HG02623 (cell line): ENCODE data around the gene ASB8.
"Not testable (repeated sequence)": the region's sequence is repeated elsewhere in the genome, so short reads cannot be mapped to it uniquely, and the experiment has no call there.

Experiments used
- ATAC-seq: cut with Tn5 transposase; IDR thresholded peaks from one replicate; pipeline ENCODE4 v1.9.1; 2021; ENCODE audit warnings: moderate library complexity; ENCODE audit not compliant: unreplicated experiment

Gene ASB8

DNA sequence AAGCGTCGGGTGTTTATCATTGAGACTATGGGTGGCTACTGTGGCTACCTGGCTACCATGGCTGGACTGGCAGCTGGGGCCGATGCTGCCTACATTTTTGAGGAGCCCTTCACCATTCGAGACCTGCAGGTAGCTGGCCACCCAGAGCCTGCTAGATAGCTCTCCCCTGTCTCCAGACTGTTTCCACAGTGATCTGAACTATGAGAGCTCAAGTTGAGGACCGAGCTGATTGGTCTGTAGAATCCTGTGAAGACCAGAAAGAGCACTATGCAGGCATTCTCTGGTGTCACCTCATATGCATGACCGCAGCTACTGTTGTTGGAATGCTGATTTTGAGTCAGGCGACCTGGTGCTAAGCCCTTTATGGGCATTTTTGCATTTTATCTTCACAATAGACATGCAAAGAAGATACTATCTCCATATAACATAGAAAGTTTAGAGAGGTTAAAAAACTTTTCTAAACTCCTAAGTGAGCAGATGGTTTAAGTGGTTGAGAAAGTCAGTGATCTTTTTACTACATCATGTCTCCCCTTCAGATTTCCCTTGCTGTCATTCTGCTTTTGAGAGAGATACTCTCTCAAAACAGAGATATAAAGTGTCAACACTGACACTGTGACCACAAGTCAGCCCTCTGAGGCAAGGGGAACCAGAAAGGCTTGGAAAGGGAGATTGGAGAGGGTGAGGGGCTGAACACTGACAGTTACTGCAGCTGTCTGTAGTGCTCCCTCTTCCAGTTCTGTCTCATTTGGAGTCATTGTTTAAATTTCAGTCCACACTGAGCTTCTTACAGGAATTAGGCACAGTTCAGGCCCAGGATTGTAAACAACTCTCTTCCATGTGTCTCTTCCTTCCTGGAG is 14.3 kb downstream of the ASB8 start:
- ATAC-seq: no peak

DNA sequence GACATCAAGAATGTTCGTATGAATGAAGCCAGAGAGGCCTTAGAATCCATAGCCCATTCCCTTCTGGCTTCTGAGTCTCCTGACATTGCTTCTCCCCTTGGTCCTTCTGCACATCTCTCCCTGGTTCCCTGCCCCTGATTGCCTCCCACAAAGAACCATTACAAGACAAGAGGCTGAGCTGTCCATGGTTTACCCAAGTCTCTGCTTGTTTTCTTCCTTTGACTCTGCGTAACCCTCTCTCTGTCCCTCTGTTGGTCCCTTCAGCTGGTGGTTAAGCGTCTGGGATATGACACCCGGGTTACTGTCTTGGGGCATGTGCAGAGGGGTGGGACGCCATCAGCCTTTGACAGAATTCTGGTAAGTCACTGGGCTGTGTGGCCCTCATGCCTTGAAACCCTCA is 22.3 kb downstream of the ASB8 start:
- ATAC-seq: no peak

DNA sequence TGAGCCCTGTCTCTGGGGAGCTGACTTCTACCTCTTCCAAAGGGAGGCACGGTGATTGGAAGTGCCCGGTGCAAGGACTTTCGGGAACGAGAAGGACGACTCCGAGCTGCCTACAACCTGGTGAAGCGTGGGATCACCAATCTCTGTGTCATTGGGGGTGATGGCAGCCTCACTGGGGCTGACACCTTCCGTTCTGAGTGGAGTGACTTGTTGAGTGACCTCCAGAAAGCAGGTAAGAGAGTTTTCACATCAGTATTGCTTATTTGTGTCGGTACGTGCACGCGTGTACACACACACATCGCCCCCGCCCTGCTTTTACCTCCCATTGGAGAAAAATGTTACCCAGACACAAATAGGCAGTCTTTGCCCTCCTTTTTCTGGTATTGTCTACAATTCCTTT is 24.5 kb downstream of the ASB8 start:
- ATAC-seq: no peak

DNA sequence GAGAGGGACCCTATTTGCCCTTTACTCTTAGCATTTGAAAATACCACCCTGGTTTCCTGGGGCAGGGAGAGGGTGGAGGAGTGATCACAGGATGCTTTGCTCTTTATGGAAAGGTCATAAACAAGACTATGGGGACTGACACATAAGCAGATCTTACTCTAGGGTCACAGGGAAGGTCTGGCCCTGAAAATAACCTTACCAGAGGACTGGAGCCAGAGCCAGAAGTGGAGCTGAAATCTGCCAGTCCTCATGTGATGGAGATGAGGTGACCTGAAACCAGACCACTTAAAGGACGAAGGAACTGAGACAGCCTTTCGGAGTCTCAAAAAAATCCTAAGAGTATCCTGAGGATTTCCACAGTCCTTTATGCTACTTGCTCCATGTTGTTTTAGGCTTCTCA is 25.8 kb downstream of the ASB8 start:
- ATAC-seq: no peak

DNA sequence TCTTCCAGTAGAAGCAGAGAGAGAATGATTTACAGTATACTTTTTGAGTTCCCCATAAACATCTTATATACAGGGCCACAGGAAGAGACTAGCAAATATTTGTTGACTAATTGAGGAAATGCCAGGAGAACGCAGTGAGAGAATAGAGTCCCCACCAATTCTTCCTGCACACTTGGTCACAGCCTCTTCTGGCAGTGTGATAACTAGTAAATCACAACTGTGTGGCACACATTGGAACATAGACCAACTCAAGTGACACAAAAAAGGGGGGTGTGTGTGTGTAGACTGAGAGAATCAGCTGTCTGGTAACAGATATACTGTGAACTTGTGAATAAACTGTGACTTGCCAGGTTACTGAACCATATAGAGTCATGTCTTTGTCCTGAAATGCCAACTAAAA is 27.9 kb downstream of the ASB8 start:
- no peak for ATAC-seq

DNA sequence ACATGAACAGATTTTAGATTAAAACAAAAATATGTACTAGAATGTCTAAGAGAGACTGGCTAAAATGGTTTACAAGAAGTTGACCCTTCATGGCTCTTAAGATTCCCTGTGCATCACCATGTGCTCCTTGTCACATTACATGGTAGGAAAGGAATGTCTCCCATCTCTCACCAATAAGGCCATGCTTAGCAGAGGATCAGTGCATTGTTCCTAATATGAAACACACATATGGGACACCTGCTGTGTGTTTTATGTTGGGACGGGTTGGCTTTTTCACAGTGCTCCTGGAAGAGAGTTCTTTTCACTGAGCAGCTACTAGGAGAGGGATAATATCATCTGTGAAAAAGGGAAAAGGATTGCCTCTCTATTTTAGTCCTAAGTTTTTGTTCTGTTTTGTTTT is 28.5 kb downstream of the ASB8 start:
- ATAC-seq: no peak

DNA sequence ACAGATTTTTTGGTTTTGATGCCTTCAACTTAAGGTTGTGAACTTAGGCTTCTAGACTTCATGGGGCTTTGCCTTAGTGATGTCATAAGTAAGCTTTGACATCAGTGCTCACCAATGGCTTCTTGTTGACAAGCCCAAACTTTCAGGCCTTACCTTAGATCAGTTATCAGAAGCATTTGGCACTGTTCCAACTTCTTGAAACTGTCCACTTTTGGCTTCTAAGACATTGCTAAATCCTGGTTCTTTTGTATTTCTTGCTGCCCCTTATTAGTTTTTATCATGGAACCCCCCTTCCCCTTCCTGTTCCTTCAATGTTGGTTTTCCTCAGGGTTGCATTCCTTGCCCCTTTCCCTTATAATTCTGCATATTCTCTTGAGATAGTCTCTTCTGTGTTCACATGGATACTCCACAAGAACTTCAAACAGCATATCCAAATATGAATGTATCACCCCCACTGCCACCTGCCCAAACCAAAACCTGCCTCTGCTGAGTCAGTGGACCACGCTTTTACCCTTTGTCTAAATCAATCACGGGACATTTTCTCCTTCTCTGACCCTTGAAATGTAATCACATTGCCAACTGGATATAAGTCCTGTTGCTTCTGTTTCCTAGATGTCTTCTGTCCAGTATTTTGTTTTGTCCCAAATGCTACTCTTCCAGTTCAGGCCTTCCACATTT is 30.2 kb downstream of the ASB8 start:
- no peak for ATAC-seq

DNA sequence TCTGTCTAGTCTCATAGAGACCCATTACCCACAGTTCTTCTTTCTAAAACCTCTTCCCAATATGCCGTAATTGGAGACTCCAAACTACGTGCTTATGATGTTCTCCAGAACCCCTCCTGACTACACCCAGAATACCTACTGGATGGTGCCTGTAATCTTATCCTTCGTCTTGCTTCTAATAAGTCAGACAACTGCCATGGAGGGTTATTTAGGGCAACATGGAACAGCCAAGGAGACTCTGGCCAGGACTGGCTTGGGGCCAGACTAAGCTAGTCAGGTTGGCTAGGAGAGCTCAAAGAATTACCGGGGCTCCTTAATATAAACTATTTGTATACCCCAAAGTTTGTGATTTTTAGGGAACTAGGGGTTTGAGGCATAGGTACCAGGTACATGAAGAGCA is 31.3 kb downstream of the ASB8 start:
- no peak for ATAC-seq

DNA sequence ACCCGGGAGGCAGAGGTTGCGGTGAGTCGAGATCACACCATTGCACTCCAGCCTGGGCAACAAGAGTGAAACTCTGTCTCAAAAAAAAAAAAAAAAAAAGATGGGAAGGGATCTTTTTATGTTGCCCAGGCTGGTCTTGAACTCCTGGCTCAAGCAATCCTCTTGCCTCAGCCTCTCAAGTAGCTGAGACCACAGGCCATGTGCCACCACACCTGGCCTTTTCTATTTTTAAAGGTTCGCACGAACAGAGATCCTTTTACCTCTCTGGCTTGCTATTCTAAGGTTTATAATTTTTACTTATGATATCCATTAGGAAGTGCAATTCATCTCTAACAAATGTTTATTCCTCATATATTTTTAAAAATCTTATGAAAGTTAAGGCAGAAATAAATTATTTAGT is 31.8 kb downstream of the ASB8 start:
- ATAC-seq: not testable (repeated sequence)

DNA sequence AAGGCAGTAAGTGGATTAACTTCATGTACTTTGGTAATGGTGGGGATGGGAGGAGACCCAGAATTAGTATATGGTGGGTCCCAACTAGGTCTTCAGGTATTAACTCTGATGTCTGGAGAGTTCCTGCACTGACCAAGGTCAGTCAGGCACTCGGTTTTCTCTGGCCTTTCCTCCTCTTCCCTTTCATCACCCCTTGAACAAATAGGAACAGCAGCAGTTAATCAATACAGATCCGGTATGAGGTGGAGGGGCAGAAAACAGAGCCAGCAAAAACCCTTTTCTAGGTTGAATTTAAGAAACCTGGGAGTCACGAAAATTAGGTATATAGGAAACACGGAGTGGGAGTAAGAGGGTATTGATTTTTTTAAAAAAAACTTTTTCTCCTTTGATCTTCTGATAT is 34.1 kb downstream of the ASB8 start:
- no peak for ATAC-seq

DNA sequence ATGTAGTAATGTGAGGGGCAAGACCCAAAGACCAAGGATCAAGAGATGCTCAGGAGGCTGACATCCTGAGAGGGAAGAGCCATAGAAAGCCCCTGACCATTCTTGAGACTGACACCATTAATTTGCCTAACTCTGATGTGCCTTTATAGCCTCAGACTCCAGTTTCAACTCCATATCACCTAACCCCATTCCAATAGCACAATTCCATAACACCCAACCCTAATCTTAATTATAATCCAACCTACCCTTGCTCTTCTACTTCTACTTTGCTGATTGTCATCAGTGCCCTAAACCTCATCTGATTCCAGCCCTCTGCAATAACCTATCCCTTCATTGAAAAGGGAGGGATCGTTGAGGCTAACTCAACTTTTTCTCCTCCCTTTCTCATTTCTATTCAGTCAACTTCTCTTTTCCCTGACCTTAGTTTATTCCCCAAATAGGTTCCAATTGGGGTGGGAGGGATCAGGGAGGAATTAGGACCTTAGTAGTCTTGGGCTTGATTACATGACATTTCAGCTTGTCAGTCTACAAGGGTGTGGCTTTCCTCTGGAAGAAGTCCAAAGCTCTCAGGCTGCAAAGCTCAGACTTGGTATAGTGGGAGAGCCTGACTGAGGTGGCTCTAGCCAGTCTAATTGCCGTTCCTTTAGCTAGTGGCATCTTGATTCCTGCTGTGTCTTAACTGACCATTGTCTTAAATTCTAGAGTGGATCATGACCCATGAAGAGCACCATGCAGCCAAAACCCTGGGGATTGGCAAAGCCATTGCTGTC is 35.1 kb downstream of the ASB8 start:
- ATAC-seq: no peak

DNA sequence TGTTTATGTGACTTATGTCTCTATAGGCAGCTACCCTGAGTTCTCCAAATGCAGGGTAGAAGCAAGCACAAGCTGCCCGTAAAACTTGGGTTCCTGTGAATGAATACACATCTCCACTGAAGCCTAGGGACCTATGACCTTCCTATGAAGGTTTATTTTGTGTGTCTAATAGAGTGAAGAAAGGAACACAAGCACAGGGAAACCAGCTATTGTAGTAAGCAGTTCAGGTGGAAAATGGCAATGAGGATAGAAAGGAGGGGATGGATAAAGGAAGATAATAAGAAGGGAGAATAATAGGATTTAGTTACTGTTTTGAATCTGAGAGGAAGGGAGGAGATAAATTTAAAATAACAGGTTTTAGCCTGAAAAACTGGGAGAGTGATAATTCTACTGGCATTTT is 35.8 kb downstream of the ASB8 start:
- ATAC-seq: no peak

DNA sequence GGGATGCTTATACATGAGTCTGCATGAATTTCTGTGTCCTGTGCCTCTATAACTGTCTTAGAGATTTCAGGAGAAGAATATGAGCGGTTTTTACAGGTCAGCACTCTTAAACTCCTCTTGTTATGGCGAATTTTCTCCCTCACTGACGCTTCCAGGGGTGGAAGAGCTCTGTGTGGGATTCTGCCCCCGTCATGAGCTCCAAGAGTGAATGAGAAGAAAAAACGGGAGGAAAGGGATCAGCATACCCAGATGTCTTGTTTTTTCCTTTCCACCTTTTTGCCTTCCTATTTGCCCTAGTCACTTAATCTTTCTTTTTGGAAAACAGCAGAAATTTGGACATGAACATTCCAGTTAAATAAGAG is 37.5 kb downstream of the ASB8 start:
- ATAC-seq: no peak

DNA sequence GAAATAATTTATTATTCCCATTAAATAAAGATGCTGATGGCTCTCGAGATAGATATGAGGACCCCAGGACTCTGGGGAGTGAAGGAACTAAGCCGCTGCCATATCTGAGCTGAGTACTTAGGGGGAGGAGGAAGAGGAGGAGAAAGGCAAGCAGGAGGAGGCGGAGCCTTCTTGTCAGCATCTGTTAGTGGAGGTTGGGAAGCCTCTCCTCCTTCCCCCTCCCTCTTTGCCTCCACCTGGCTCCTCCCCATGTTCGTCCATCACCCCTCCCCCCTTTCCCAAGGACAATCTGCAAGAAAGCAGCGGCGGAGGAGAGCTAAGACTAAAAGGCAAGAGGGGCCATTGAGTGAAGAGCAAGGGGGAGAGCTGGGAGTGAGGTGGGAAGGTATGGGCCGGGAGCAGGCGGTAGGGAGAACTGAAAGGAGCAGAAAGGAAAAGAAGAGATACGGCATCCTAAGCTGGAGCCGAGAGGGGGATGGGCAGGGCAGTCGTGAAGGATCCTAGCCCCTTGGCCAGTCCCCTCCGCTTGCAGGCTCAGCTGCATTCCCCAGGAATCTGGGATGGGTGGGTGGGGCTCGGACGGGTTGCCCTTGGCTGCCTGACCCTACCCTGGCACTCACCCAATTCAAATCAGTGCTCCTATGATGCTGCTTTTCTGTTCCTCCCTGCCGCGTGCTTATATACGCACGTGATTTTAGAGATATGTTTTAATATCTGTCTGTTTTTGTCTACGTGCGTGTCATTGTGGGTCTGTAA is 38.1 kb downstream of the ASB8 start, which contains the start of gene PFKM:
Gene PFKM (plus strand): TSS at position 287 of the 756 bp plus-strand sequence. CDS start 3,411 bp downstream, outside the sequence.
- ATAC-seq: peak; percentile 99

DNA sequence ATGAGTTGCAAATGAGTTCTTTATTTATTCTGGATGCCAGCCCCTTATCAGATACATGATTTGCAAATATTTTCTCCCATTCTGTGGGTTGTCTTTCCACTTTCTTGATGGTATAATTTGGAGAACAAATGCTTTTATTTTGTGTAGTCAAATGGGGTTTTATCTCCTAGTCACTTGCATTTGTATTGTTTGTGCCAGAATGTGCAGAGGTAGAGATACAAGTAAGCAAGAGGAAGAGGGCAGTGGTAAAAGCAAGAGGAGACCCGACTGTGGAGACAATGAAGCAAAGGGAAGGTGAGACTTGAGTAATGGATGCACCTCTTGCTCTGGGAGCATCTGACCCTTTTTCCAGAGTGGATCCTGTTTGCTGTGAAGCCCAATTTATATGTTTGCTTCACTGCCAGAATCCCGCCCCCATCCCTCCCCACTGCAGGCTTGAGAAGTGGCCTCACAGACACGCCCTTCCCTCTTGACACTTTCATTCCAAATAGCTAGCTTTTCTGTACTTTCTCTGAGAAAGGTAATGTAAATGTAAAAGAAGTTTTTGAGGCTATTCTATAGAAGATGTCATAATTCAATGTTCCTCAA is 38.9 kb downstream of the ASB8 start:
- no peak for ATAC-seq

DNA sequence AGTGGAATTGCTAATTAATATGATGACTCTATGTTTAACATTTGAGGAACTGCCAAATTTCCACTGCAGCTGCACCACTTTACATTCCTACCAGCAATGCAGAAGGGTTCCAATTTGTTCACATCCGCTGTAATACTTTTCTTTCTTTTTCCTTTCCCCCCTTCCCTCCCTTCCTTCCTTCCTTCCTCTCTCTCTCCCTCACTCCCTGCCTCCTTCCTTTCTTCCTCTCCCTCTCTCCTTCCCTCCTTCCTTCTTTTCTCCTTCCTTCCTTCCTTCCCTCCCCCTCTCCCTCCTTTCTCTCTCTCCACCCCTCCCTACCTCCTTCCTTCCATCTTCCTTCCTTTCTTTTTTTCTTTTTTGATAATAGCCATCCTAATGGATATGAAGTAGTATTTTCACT is 41.4 kb downstream of the ASB8 start:
- no peak for ATAC-seq

DNA sequence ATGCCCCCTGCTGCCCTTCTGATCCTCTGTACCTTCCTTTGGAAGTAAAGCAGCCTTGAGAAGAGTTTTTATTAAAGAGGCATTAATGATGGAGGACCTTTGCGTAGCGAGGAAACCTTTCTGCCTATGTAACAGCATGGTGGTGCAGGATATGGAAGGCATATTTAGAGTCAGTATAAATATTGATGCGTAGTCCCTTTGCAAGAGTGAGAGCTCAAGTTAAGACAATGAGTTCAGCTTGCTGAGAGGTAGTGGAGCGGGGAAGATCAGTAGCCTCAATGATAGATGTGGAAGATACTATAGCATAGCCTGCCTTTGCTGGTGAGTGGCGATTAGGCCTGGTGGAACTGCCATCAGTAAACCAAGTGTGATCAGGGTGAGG is 46.0 kb downstream of the ASB8 start:
- ATAC-seq: not testable (repeated sequence)

DNA sequence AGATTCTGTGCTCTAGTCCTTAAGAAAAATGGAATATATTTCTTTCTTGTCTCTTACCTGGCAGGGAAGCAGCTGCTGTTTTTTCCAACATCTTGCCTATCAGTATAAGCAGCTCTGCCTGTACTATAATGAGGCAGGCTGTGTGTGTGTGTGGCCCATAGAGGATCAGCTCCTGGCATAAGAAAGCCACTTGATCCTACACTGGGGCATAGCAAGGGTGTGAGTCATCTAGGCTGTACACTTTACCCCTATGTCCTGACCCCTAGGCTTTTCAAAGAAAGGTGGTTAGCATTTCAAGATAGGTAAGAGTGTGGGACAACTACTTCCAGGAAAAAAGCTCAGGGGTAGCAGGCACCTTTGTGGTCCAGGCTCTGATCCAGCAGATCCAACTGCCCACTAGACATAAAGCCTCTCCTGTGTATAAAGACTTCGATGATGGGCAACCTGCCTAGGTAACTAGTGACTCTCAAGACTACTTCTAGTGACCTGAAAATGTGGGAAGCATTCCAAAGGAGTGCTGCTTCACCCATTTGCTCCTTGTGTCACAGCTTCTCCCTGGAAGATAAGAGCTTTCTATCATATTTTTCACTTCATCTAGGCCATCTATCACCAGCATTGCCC is 46.5 kb downstream of the ASB8 start:
- ATAC-seq: no peak

DNA sequence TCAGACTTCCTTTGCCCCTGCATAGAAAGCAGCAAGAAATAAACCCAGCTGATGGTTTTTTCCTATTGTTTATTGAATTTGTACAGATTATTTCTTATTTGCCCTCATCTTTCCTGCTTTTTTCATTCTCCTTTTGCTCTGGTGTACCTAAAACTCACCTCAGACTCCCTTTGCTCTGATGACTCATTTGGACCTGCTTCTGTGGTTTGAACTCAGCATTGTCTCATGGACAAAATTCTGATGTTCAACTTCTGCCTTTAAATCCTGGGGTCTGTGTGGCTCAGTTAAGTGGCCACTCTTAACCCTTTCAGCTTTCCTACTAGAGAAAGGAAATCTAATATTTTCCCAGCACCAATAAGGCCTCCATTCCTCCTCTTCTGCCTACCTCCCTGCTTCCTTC is 47.9 kb downstream of the ASB8 start:
- no peak for ATAC-seq
